Stimulated activated CD8-positive, alpha-beta memory T cell treated with anti-CD3 and anti-CD28 coated beads, Interleukin-15, amount 100 ng/mL, for 48 hours (primary cell): ENCODE measurements around the gene ARV1.
"Not testable (repeated sequence)": the region's sequence is repeated elsewhere in the genome, so short reads cannot be mapped to it uniquely, and the experiment has no call there.

Experiments used
- DNase-seq, 2 donors: peaks; one replicate each; pipeline ENCODE4 v3.0.0-alpha.2; 2020; ENCODE audit warnings: low read depth in 2 of 2

Gene ARV1

DNA sequence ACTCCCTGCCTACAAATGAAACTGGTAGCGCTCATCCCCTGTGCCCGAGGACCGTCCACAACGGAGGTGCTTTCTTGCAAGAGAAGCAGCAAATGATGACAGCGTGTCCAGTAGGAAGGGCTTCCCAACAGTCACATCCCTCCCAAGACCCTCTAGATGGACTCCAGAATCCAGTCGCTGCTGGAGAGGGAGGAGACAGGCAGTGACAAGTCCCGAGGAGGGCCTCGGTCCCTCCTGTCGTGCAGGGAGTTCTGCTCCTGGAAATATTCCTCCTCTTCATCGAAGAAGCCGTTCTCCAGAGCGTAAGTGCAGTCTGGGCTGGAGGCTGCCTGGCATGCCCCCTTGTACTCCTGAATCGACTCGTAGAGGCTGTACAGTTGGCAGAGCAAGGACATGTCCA, 40.8 kb downstream of the ARV1 start:
- no peak for DNase-seq

- no peak for DNase-seq
Measured at GRCh38 chr1:231020139-231020601, 41.3 kb downstream of the ARV1 start.

- no peak for DNase-seq
Measured at GRCh38 chr1:231020816-231021215, 41.9 kb downstream of the ARV1 start.

DNA sequence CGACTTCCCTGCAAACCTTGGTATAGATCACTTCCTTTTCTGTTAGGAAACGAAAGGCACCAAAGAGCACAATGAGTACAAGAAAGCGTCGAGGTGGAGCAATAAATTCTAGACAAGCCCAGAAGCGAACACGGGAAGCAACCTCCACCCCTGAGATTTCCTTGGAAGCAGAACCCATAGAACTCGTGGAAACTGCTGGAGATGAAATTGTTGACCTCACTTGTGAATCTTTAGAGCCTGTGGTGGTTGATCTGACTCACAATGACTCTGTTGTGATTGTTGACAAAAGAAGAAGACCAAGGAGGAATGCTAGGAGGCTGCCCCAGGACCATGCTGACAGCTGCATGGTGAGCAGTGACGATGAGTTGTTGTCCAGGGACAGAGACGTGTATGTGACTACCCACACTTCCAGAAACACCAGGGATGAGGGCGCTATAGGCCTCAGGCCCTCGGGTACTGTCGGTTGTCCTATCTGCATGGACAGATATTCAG, 42.7 kb downstream of the ARV1 start:
- no peak for DNase-seq

- not testable (repeated sequence) for DNase-seq
Measured at GRCh38 chr1:231022543-231022942, 43.6 kb downstream of the ARV1 start.

DNA sequence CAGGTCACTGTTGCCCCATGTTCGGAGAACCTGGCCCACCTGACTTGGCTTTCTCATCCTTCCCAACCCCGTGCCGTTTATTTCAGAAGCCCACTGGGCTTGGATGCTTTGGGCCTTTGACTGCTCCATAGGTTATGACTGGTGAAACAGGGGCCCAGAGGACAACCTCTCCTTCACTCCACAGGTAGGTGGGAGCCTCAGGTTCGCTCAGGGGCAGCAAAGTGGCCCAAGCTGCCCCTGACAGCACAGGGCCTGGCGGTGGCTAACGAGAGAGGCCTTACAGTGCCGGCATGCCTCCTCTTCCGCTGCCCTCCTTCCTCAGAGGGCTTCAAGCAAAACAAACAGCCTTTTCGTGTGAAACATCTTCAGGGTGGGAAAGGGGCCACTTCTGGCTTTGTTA, 44.3 kb downstream of the ARV1 start:
- no peak for DNase-seq

- DNase-seq: no peak
Measured at GRCh38 chr1:231026576-231026975, 47.7 kb downstream of the ARV1 start.

GRCh38 chr1:231027136-231027925, 48.4 kb downstream of the ARV1 start:
- DNase-seq: no peak

DNA sequence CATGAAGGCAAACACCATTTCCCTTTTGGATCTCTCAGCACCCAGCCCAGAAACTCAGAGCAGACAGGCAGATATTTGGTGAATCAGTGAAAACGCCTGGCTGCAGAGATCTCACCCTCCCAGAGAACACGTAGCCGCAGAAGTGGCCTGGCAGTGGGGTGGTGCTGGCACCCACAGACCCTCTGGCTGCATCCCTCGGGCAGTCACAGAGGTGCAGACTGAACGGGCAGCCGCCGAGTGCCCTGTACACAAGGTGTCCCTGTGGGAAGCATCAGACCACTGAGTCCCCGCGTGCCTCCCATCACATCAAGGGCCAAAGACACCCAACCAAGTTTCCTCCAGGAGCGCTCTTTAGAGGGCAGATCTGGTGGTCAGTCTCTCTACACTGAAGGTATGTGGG, 49.1 kb downstream of the ARV1 start:
- DNase-seq: no peak

DNA sequence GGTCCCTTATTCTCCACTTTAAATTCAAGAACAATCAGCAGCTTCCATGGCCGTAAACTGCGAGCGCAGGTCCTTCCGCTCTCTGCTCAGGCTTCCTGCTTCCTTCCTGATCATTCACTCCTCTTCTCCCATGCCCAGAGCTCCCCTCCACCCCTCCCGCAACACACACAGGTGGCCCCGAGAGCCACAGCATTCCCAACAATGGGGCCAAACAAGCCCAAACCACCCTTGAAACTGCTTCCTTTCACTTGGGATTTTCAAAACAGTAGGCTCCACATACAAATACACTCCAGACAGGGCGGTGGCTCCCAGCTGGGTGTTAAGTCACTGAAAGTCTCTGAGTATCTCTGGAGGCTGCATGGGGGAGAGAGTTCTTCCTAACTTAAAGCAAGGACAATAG, 49.8 kb downstream of the ARV1 start:
- DNase-seq: no peak

DNA sequence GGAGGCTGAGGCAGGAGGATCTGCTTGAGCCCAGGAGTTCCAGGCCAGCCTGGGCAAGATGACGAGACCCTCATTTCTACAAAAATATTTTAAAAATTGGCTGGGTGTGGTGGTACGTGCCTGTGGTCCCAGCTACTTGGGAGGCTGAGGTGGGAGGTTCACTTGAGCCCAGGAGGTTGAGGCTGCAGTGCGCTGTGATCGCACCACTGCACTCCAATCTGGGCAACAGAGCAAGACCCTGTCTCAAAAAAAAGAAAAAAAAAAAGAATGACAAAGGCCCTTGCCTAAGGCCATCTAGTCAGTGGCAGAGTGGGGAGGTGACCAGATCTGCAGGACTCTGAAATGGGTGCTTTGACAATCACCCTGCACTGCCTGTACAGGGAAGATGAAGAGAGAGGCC, 50.4 kb downstream of the ARV1 start:
- DNase-seq: not testable (repeated sequence)

DNA sequence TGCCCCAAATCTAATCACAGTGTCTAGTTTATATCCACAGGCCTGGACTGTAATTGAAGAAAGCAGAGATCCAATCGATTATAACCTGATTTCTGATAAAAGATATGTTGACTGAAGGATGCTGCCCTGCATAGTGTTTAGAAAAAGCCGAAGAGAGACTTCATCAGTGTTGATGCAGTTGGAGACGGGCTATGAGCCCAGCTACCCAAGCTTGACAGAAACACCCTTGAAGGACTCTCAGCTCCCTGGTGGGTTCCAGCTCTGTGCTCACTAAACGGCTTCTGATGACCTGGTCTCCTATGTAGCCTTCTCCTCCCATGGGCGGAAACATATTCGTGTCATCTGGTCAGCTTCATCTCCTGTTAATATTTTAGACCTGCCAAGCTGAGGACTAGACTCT, 50.9 kb downstream of the ARV1 start:
- DNase-seq: no peak

- no peak for DNase-seq
Measured at GRCh38 chr1:231032963-231033362, 54.1 kb downstream of the ARV1 start.

DNA sequence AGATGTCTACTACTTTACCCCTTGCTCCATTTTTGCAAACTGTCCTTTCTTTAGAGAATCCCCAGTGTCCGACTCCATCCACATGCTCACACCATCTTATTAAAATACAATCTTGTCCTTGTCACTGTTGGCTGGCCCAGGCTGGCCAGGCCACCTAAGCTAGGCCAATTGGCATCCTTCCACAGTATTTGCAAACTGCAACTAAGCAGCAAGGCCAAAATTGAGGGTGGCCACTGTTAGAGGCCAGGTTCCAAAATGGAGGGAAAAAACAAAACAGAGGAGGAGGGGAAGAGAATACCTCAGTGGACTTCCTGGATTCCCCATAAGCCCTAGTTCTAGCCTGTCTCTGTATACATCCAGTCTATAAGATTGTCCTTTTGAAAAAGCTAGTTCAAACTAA, 56.9 kb downstream of the ARV1 start:
- DNase-seq: no peak

- DNase-seq: no peak
Measured at GRCh38 chr1:231036416-231036815, 57.5 kb downstream of the ARV1 start.

DNA sequence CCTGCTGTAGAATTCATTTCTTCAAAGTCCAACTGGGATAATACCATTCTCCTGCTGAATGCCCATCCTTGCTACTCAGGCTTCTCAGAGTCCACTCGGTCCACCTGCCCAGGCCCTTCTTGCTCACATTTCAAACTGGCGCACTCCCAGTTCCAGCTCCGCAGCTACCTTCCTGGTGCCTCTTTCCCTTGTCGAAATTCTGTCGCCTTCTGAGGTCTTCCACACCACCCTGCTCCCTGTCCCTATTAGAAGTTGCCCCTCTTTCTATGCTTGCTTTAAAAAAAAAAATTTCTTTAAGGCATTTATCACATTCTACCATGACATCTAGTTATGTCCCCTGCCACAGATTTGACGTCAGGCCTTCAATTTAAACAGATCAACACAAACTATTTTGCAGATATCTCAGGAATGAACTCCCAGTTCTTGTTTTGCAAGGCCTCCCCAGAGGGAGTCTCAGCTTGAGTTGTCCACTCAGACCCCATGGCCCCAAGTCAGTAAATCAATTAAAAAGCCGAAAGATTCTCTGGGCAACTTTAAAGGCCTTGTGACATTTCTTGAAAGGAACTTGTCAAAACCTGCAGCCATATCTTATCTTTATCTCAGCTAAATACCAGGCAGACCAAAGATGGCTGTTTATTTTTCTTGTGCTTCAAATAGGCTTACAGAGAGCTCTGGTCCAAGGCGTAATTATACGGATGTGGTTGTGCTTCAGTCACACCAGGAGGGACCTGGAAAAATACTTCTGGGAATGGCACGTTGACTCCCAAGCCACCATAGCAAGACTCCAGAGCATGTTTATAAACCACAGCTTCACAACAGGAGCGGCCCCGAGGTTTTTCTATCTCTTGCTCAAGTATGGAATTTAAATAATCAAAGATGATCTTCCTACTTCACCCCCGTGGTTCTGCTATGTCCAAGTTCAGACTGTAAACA, 59.0 kb downstream of the ARV1 start:
- no peak for DNase-seq

DNA sequence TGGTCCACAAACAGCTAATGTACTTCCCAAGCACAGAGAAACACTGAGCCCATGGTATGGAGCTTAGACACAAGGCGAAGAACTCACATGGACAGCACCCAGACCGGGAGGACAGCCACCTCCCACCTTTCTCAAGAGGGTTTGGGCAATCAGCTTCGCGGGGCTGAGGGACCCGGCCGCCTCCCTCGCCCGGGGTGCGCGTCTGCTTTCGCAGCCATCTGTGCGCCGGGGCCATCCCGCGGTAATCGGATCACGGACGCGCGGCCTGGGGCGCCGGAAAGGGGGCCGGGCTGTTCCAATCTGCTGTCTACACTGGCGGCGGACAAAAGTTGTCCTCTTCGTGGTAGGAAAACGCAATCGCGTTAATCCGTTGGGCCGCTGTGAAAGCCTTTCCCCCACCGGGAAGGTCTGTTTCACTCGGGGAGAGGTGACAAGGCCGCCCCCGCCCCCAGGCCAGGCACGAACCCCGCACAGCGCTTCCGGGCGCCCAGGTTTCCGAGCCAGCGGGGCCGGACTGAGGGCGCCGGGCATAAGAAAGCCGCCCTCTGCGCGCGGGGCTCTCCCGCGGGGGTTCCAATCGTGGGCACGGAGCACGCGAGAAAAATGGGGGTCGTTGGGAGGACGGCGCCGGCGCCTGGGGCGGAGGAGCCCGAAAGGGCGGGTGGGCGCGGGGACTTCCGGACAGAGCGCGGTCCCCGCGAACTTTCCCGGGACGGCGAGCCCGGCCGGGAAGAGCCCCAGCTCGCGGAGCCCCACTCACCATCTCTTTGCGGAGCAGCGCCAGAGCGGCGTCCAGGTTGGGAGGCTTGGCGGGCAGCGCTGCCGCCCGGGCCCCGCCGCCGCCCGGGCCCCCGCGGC, 60.5 kb downstream of the ARV1 start:
- DNase-seq: peak; percentile 12 to 24

DNA sequence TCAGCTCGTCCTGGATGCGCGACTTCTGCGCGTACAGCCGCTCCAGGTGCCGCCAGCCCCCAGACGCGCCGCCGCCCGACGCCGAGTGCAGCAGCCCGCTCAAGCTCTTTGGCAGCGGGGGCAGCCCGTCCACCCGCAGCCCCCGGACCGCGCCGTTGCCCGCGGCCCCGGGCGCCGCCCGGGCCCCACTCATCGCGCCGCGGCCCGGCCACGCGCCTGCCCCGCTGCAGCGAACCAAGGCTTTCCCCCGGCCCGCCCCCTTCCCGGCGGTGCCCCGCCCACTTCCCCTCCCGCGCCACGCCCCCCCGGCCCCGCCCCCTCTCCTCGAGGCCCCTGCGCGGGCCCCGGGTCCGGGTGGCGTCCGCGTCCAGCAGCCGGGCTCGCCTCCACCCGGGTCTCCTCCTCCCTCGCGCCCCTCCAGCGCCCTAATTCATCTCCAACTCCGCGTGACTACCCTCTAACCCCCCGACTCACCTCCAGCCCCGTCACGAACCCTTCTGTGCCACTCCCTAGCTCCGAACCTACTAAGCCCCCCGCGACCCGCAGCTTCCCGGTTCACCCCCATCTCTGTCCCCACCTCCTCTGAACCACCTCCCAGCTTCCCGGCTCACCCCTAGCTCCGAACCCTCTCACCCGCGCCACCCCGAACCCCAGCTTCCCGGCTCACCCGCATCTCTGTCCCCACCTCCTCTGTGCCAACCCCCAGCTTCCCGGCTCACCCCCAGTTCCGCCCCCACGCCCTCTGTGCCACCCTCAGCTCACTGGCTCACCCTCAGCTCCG, 61.3 kb downstream of the ARV1 start, which contains the start of gene FAM89A:
Gene FAM89A, minus strand, starts transcription at position 236 of the 781 bp plus-strand sequence. Its CDS starts 43 bp downstream, at position 193.
- peak; percentile 44 to 49 for DNase-seq

DNA sequence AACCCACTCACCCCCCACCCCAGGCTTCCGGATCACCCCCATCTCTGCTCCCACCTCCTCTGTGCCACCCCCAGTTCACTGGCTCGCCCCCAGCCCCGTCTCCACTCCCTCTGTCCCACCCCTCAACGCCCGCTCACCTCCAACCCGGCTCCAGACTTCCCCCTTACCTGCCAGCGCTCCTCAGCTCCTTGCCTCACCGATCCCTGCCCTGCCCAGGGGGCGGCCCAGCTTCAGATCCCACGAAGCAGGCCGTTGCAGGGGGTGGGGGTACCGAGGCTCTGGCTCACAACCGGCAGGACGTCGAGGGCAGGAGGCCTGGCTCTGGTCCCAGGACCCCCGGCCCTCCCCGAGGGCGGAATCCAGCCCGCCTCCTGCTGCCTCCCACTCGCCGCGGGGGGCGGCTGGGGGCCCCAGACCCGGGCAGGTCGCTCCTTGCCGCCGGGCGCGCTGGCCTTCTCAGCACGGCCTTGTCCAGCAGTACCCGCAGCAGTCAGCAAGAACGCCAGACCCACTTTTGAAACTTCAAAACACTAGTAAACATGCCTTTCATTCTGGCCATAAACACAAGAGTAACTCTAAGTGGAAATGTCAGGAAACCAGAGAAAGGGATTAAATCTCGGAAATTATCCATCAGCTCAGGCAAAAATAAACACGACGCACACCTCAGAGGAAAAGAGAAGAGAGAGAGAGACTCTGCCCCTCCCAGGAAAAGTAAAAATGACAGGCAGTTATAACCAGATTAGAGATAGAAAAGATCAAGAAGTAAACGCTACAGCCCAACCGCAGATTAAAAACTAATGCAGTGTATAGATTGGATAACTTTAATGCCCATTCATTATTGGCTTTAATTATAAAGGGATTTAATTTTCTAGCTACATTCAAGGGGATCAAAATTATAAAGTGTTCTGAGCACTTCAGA, 62.2 kb downstream of the ARV1 start:
- no peak for DNase-seq
